Renal pelvis (tissue), 4 donors: Measurements from ENCODE around the gene YAE1. TPM values are rescaled to one million over a fixed set of nuclear protein-coding genes. Genes with fewer than 3 reads are reported as not detected.
"Not testable (repeated sequence)": the region's sequence is repeated elsewhere in the genome, so short reads cannot be mapped to it uniquely, and the experiment has no call there.

Source experiments
- DNase-seq: peaks from one replicate; pipeline ENCODE4 v3.0.0-alpha.2; 2013
- polyA plus RNA-seq, 3 donors: library from polyadenylated mRNA; unstranded; fragments of 120-200 nt; gene quantifications; one replicate each; pipeline ENCODE4 v1.2.1, GENCODE V29; 2013; ENCODE audit not compliant: insufficient read length in 3 of 3

Gene YAE1
- polyA plus RNA-seq, 3 donors = 35.9 to 44.8 (median 44.7) TPM

- DNase-seq = no peak
These were observed 24.7 kb upstream of the YAE1 start for GRCh38 chr7:39541511-39541910.

- DNase-seq = not testable (repeated sequence)
These were observed 21.4 kb upstream of the YAE1 start for GRCh38 chr7:39544774-39545173.

GRCh38 chr7:39547336-39547735 is 18.9 kb upstream of the YAE1 start:
- DNase-seq = no peak

- no peak for DNase-seq
These were observed 15.8 kb upstream of the YAE1 start for GRCh38 chr7:39550411-39550810.

GRCh38 chr7:39553436-39553835 is 12.8 kb upstream of the YAE1 start:
- DNase-seq = no peak

- DNase-seq = no peak
These were observed 11.5 kb upstream of the YAE1 start for GRCh38 chr7:39554583-39555165.

- no peak for DNase-seq
These were observed 9.0 kb upstream of the YAE1 start for GRCh38 chr7:39557222-39557621.

- DNase-seq = no peak
These were observed 8.3 kb upstream of the YAE1 start for GRCh38 chr7:39557911-39558310.

GRCh38 chr7:39560408-39560807 is 5.8 kb upstream of the YAE1 start:
- no peak for DNase-seq

GRCh38 chr7:39560997-39561396 is 5.2 kb upstream of the YAE1 start:
- no peak for DNase-seq

- DNase-seq = no peak
These were observed 666 bp upstream of the YAE1 start for GRCh38 chr7:39565538-39565937.

- DNase-seq = no peak
These were observed 1.1 kb downstream of the YAE1 start for GRCh38 chr7:39567294-39567693.

GRCh38 chr7:39574673-39575349 is 8.6 kb downstream of the YAE1 start:
- no peak for DNase-seq

GRCh38 chr7:39577229-39577874 is 11.1 kb downstream of the YAE1 start:
- no peak for DNase-seq

- peak; percentile 92 for DNase-seq
These were observed 14.1 kb downstream of the YAE1 start for GRCh38 chr7:39580149-39580874.

- DNase-seq = peak; percentile 26
These were observed 16.3 kb downstream of the YAE1 start for GRCh38 chr7:39582536-39582935.

GRCh38 chr7:39583539-39583938 is 17.3 kb downstream of the YAE1 start:
- no peak for DNase-seq

- no peak for DNase-seq
These were observed 21.2 kb downstream of the YAE1 start for GRCh38 chr7:39587393-39587792.

GRCh38 chr7:39588416-39588815 is 22.2 kb downstream of the YAE1 start:
- DNase-seq = no peak

GRCh38 chr7:39589323-39590111 is 23.3 kb downstream of the YAE1 start:
- DNase-seq = no peak

- no peak for DNase-seq
These were observed 26.4 kb downstream of the YAE1 start for GRCh38 chr7:39592586-39592985.
